GM23338 (cell line): ENCODE results near the gene C11orf71. TPM values are rescaled to one million over a fixed set of nuclear protein-coding genes. Genes with fewer than 3 reads are reported as not detected.

ENCODE experiments used
- ATAC-seq: fragments of 200-7000 bp; cut with Tn5 transposase; 3 replicates; pipeline ENCODE4 v1.9.1; 2020
- DNase-seq: peaks from one replicate; pipeline ENCODE4 v3.0.0-alpha.2; 2015; ENCODE audit warnings: low spot score
- H2AFZ ChIP-seq: fragments of 200-600 bp; sonication (generic); 2 replicates; pipeline ENCODE4 v1.8.0; 2016; ENCODE audit warnings: antibody characterized with exemption, mild to moderate bottlenecking, moderate library complexity
- H3F3A ChIP-seq: fragments of 200-600 bp; sonication (generic); replicated peaks from 2 replicates; pipeline ENCODE4 v1.8.0; 2017; ENCODE audit warnings: antibody characterized with exemption, mixed run types, low read depth
- H3K27ac ChIP-seq: fragments of 200-600 bp; sonication (generic); 2 replicates; pipeline ENCODE4 v1.6.1; 2016; ENCODE audit warnings: low read depth
- H3K27me3 ChIP-seq: fragments of 200-600 bp; sonication (generic); 2 replicates; pipeline ENCODE4 v1.8.0; 2016; ENCODE audit warnings: mild to moderate bottlenecking, mixed run types, moderate library complexity; ENCODE audit not compliant: insufficient read depth
- H3K36me3 ChIP-seq: fragments of 200-600 bp; sonication (generic); 2 replicates; pipeline ENCODE4 v1.8.0; 2016; ENCODE audit warnings: mild to moderate bottlenecking; ENCODE audit not compliant: insufficient read depth
- H3K4me1 ChIP-seq: fragments of 200-600 bp; sonication (generic); 2 replicates; pipeline ENCODE4 v1.8.0; 2016; ENCODE audit warnings: mild to moderate bottlenecking, moderate library complexity; ENCODE audit not compliant: insufficient read depth
- H3K4me2 ChIP-seq: fragments of 200-600 bp; sonication (generic); 2 replicates; pipeline ENCODE4 v1.7.1; 2017; ENCODE audit warnings: mixed run types
- H3K4me3 ChIP-seq: fragments of 200-600 bp; sonication (generic); 2 replicates; pipeline ENCODE4 v1.6.1; 2016; ENCODE audit warnings: mixed run types
- H3K79me2 ChIP-seq: fragments of 200-600 bp; sonication (generic); replicated peaks from 2 replicates; pipeline ENCODE4 v1.8.0; 2017; ENCODE audit warnings: mild to moderate bottlenecking; ENCODE audit not compliant: insufficient read depth
- H3K9me2 ChIP-seq: fragments of 200-600 bp; sonication (generic); 2 replicates; pipeline ENCODE4 v1.8.0; 2017; ENCODE audit not compliant: insufficient read depth
- H4K20me1 ChIP-seq: fragments of 200-600 bp; sonication (generic); replicated peaks from 2 replicates; pipeline ENCODE4 v1.8.0; 2017; ENCODE audit warnings: mild to moderate bottlenecking; ENCODE audit not compliant: insufficient read depth
- H3K27ac Mint-ChIP-seq: 2 replicates; pipeline ENCODE4 v1.8.0; 2020; ENCODE audit warnings: inconsistent platforms, mild to moderate bottlenecking, moderate library complexity, mixed read lengths
- H3K27me3 Mint-ChIP-seq: 3 replicates; pipeline ENCODE4 v1.8.0; 2022; ENCODE audit warnings: low read depth, mild to moderate bottlenecking, moderate library complexity, mixed read lengths, inconsistent platforms; ENCODE audit not compliant: insufficient read depth, poor library complexity
- H3K36me3 Mint-ChIP-seq: 3 replicates; pipeline ENCODE4 v1.8.0; 2021; ENCODE audit warnings: low read depth, mild to moderate bottlenecking, inconsistent platforms, moderate library complexity, mixed read lengths
- H3K4me1 Mint-ChIP-seq: 3 replicates; pipeline ENCODE4 v1.8.0; 2020; ENCODE audit warnings: mild to moderate bottlenecking, inconsistent platforms, mixed read lengths
- H3K4me3 Mint-ChIP-seq: 3 replicates; pipeline ENCODE4 v1.8.0; 2021; ENCODE audit warnings: moderate library complexity, mild to moderate bottlenecking, inconsistent platforms, mixed read lengths
- H3K9me3 Mint-ChIP-seq: 3 replicates; pipeline ENCODE4 v1.8.0; 2020; ENCODE audit warnings: moderate library complexity, mild to moderate bottlenecking, inconsistent platforms, mixed read lengths
- CREB1 ChIP-seq: fragments of 250-450 bp; sonication (Bioruptor Pico); IDR thresholded peaks from 2 replicates; pipeline ENCODE4 v1.5.0; 2020; ENCODE audit warnings: low read depth, mild to moderate bottlenecking, moderate library complexity
- CTCF ChIP-seq, 2 experiments: fragments of 200-600 bp in 1 of 2; sonication (generic) in 1 of 2; conservative IDR thresholded peaks; 2 replicates each; pipeline versions ENCODE4 v1.5.1 to v1.6.1; 2016 to 2017; ENCODE audit warnings: antibody characterized with exemption in 2 of 2, low read depth in 2 of 2, mild to moderate bottlenecking in 2 of 2, moderate library complexity in 1 of 2
- ETS1 ChIP-seq: IDR thresholded peaks from 2 replicates; pipeline ENCODE4 v1.6.1; 2016; ENCODE audit warnings: antibody characterized with exemption
- EZH2 ChIP-seq: fragments of 200-600 bp; sonication (generic); IDR thresholded peaks from one replicate; pipeline ENCODE4 v1.8.0; 2017; ENCODE audit warnings: antibody characterized with exemption, mild to moderate bottlenecking, low read depth; ENCODE audit not compliant: unreplicated experiment
- EZH2phosphoT487 ChIP-seq: fragments of 200-600 bp; sonication (generic); IDR thresholded peaks from one replicate; pipeline ENCODE4 v1.8.1; 2018; ENCODE audit warnings: antibody characterized with exemption; ENCODE audit not compliant: unreplicated experiment
- JUNB ChIP-seq: IDR thresholded peaks from one replicate; pipeline ENCODE4 v1.6.1; 2016; ENCODE audit warnings: antibody characterized with exemption; ENCODE audit not compliant: unreplicated experiment
- NANOG ChIP-seq: IDR thresholded peaks from 2 replicates; pipeline ENCODE4 v1.6.1; 2016; ENCODE audit warnings: antibody characterized with exemption, borderline replicate concordance
- POLR2AphosphoS5 ChIP-seq: IDR thresholded peaks from 2 replicates; pipeline ENCODE4 v1.6.1; 2016; ENCODE audit warnings: antibody characterized with exemption, low read depth
- REST ChIP-seq: IDR thresholded peaks from one replicate; pipeline ENCODE4 v1.6.1; 2018; ENCODE audit warnings: antibody characterized with exemption; ENCODE audit not compliant: unreplicated experiment
- STAT1 ChIP-seq: IDR thresholded peaks from one replicate; pipeline ENCODE4 v1.6.1; 2016; ENCODE audit warnings: antibody characterized with exemption; ENCODE audit not compliant: unreplicated experiment
- ZNF114 ChIP-seq: fragments of 250-450 bp; sonication (Bioruptor Pico); IDR thresholded peaks from 2 replicates; pipeline ENCODE4 v1.5.0; 2020; ENCODE audit warnings: mild to moderate bottlenecking, moderate library complexity
- ZNF331 ChIP-seq: fragments of 250-450 bp; sonication (Bioruptor Pico); IDR thresholded peaks from 2 replicates; pipeline ENCODE4 v1.5.0; 2020; ENCODE audit warnings: low read depth, mild to moderate bottlenecking, moderate library complexity
- ZNF462 ChIP-seq: fragments of 250-450 bp; sonication (Bioruptor Pico); IDR thresholded peaks from 2 replicates; pipeline ENCODE4 v1.5.0; 2020; ENCODE audit warnings: mild to moderate bottlenecking, moderate library complexity
- polyA plus RNA-seq: library from polyadenylated mRNA; unstranded; fragments of >200 nt; fragmentation: Nextera tagmentation; extraction: Ambion mirVana; gene quantifications from 2 replicates; pipeline ENCODE4 v1.2.1, GENCODE V29; 2016
- total RNA-seq: library from RNA; depleted of rRNA; stranded (reverse); fragments of >200 nt; shearing (Covaris generic); gene quantifications from 2 replicates; pipeline ENCODE4 v1.2.3, GENCODE V29; 2014

C11orf71 gene
- total and polyA plus RNA-seq, 2 experiments from 2014 or later = 5.8 to 8.7 TPM

- H3K4me3 Mint-ChIP-seq = no peak overlapping the region
- H3K4me3 ChIP-seq = no peak overlapping the region
- H3K4me1 ChIP-seq = no peaks in the 10 kb centered on the region
- H3K79me2 ChIP-seq = no peaks in the 10 kb centered on the region
- H3K27me3 ChIP-seq = no peaks in the 10 kb centered on the region
- H4K20me1 ChIP-seq = no peaks in the 10 kb centered on the region
- H3K36me3 ChIP-seq = no peaks in the 10 kb centered on the region
- H3K27ac ChIP-seq = no peak overlapping the region
- H3K27me3 Mint-ChIP-seq = no peaks in the 10 kb centered on the region
- DNase-seq (no peak), ATAC-seq (no peak)
- H3K36me3 Mint-ChIP-seq = no peaks in the 10 kb centered on the region; the same call in 2 of the 3 replicates
- no peak for TF ChIP-seq ZNF462 (CRISPR knock-in tag)
- no peak for TF ChIP-seq POLR2AphosphoS5
- no peak for TF ChIP-seq CREB1 (CRISPR knock-in tag)
- no peak for TF ChIP-seq ZNF331 (CRISPR knock-in tag)
- TF ChIP-seq JUNB = no peak
- no peak for TF ChIP-seq ZNF114 (CRISPR knock-in tag)
- no peak for TF ChIP-seq REST
- no peak for TF ChIP-seq EZH2phosphoT487
- no peak for TF ChIP-seq CTCF (conservative IDR thresholded peaks at IDR 0.05; ENCODE audit: low read depth in 2 of 2)
- TF ChIP-seq STAT1 = no peak
- no peak for TF ChIP-seq ETS1
- no peak for TF ChIP-seq EZH2
- no peak for TF ChIP-seq NANOG
- peaks cover 8% of the 10 kb centered on the region; the same call in 2 of the 3 replicates for H3K9me3 Mint-ChIP-seq
- H3K4me2 ChIP-seq = no peak overlapping the region
- 0 out of 2 replicates have a peak, but pooled peaks cover 8% of the 10 kb centered on the region for H3K9me2 ChIP-seq
- H3F3A ChIP-seq = no peaks in the 10 kb centered on the region
- H2AFZ ChIP-seq = no peak overlapping the region
- H3K27ac Mint-ChIP-seq = no peak overlapping the region
- H3K4me1 Mint-ChIP-seq = no peaks in the 10 kb centered on the region
These were observed 13.8 kb downstream of the C11orf71 start for GRCh38 chr11:114386545-114386944.
